ENCODE measurements around the gene DVL3. TPM values are rescaled to one million over a fixed set of nuclear protein-coding genes. Genes with fewer than 3 reads are reported as not detected.
"Not testable (repeated sequence)": the region's sequence is repeated elsewhere in the genome, so short reads cannot be mapped to it uniquely, and the experiment has no call there.

The DVL3 gene
- total RNA-seq, 1 donor from 2014 or later, result 103 TPM

DNA sequence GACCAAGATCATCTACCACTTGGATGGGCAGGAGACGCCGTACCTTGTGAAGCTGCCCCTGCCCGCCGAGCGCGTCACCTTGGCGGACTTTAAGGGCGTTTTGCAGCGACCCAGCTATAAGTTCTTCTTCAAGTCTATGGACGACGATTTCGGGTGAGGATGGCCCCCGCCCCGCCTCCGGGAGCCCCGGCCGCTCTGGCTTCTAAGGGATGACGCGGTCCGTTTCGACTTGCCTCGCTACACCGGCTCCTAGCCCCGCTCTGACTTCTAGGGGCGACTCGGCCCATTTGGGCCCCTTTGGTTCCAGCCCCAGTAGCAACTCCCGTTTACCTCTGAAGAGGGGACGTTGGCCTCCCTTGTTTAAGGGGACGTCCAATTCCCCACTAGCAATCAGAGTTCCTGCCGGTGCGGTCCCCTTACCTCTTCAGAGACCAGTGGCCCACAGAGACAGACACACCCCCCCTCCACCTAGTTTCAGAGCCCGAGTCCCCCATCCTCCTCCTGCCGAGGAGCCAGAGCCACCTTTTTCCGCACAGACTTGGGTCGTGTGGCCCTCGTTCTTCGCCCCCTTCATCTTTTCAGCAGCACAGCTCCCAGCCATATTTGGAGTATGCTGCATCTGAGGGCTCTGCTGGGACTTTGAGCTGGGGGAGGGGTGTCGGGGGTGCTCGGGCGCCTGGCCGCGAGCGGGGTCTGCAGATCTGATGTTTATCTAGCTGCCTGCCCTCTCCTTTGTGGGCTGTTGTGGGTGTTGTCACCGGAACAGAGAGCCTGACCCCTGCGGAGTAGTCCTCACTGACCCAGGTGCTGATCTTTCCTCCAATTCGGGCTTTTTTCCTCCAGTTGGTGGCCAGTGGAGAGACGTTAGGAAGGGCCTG is 706 bp downstream of the DVL3 start:
- TF ChIP-seq, protein P1, sequence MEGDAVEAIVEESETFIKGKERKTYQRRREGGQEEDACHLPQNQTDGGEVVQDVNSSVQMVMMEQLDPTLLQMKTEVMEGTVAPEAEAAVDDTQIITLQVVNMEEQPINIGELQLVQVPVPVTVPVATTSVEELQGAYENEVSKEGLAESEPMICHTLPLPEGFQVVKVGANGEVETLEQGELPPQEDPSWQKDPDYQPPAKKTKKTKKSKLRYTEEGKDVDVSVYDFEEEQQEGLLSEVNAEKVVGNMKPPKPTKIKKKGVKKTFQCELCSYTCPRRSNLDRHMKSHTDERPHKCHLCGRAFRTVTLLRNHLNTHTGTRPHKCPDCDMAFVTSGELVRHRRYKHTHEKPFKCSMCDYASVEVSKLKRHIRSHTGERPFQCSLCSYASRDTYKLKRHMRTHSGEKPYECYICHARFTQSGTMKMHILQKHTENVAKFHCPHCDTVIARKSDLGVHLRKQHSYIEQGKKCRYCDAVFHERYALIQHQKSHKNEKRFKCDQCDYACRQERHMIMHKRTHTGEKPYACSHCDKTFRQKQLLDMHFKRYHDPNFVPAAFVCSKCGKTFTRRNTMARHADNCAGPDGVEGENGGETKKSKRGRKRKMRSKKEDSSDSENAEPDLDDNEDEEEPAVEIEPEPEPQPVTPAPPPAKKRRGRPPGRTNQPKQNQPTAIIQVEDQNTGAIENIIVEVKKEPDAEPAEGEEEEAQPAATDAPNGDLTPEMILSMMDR (IDR thresholded peaks at IDR 0.05; ENCODE audit: unreplicated experiment), result no peak
- peaks cover 38% of the 10 kb centered on the region for H3K4me1 Mint-ChIP-seq (ENCODE audit: unreplicated experiment)
- peak overlapping the region; percentile 97 for H3K4me3 Mint-ChIP-seq (ENCODE audit: unreplicated experiment)
- H3K36me3 Mint-ChIP-seq (ENCODE audit: low read depth, unreplicated experiment), result peaks cover 5% of the 10 kb centered on the region
- H3K9me3 Mint-ChIP-seq (ENCODE audit: unreplicated experiment), result no peaks in the 10 kb centered on the region
- no peak for DNase-seq (ENCODE audit: low spot score)
- peaks cover 9% of the 10 kb centered on the region for H3K27me3 Mint-ChIP-seq (ENCODE audit: unreplicated experiment)
- peak overlapping the region; percentile 88 for H3K27ac Mint-ChIP-seq (ENCODE audit: unreplicated experiment)

DNA sequence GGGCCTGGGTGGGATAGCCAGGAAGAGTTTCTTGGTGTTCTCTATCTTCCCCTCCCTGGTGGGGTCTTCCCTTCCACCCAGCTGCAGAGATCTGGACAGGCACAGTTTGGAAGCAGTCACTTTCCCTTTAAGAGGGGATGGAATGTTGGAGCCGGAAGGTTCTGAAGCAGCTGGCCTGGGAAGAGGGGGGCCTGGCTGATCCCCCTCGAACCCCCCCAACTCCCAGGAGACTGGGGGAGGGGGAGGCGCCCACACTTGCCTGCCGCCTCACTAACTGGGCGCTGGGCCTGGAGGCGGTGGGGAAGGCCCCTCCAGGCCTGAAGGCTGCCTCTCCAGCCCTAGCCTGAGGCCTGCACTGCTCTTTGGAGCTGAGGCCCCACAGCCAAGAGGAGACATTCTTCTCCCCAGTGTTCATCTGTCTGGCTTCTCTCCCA is 1.4 kb downstream of the DVL3 start:
- no peaks in the 10 kb centered on the region for H3K9me3 Mint-ChIP-seq (ENCODE audit: unreplicated experiment)
- H3K36me3 Mint-ChIP-seq (ENCODE audit: low read depth, unreplicated experiment), result peaks cover 5% of the 10 kb centered on the region
- H3K4me1 Mint-ChIP-seq (ENCODE audit: unreplicated experiment), result peaks cover 42% of the 10 kb centered on the region
- peak overlapping the region; percentile 97 for H3K4me3 Mint-ChIP-seq (ENCODE audit: unreplicated experiment)
- TF ChIP-seq, protein P1 (IDR thresholded peaks at IDR 0.05; ENCODE audit: unreplicated experiment), result no peak
- H3K27me3 Mint-ChIP-seq (ENCODE audit: unreplicated experiment), result peaks cover 7% of the 10 kb centered on the region
- H3K27ac Mint-ChIP-seq (ENCODE audit: unreplicated experiment), result peak overlapping the region; percentile 88
- DNase-seq (ENCODE audit: low spot score), result peak; percentile 24

DNA sequence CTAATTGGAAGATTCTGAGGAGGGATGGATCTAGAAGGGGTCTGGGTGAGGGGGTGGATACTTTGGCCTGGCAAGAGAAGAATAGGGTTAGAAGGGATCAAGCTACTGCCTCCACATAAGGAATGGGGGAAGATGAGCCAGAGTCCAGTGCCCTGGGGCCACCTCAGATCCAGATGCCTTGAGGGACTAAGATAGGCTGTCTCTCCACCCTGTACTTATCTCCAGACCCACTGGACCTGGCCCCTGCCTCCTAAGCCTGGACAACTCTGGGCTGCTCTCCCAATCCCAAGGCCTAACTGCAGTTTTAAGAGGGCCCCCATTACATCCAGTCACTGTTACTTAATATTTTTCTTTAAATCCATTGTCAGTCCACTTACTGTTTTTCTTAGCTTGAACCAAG is 2.0 kb downstream of the DVL3 start:
- H3K9me3 Mint-ChIP-seq (ENCODE audit: unreplicated experiment), result no peaks in the 10 kb centered on the region
- DNase-seq (ENCODE audit: low spot score), result no peak
- peaks cover 5% of the 10 kb centered on the region for H3K36me3 Mint-ChIP-seq (ENCODE audit: low read depth, unreplicated experiment)
- TF ChIP-seq, protein P1 (IDR thresholded peaks at IDR 0.05; ENCODE audit: unreplicated experiment), result no peak
- H3K4me3 Mint-ChIP-seq (ENCODE audit: unreplicated experiment), result peak overlapping the region; percentile 97
- H3K27me3 Mint-ChIP-seq (ENCODE audit: unreplicated experiment), result peaks cover 7% of the 10 kb centered on the region
- peak overlapping the region; percentile 68 for H3K27ac Mint-ChIP-seq (ENCODE audit: unreplicated experiment)
- peaks cover 44% of the 10 kb centered on the region for H3K4me1 Mint-ChIP-seq (ENCODE audit: unreplicated experiment)

DNA sequence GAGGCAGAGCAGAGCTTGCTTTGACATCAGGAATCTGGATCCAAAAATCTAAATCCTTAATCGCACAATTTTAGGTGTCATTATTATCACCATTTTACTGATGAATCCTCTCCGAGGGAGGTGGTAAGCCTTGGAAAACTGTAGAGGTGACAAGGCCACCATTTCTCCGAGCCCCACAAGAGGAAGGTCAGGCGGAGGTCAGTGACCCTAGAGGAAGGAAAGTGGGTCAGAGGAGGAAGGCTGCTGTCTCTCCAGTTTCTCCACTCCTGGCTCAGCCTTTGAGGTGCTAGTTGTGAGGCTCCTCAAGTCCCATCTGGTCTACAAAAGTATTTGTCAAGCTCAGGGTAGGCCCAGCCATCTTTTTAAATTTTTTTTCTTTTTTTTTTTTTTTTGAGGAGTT is 3.2 kb downstream of the DVL3 start:
- Mint-ChIP-seq H3K27me3 (ENCODE audit: unreplicated experiment) (peaks cover 8% of the 10 kb centered on the region), H3K27ac (ENCODE audit: unreplicated experiment) (no peak overlapping the region), H3K36me3 (ENCODE audit: low read depth, unreplicated experiment) (peaks cover 9% of the 10 kb centered on the region), H3K4me3 (ENCODE audit: unreplicated experiment) (peak overlapping the region; percentile 56), H3K4me1 (ENCODE audit: unreplicated experiment) (peaks cover 52% of the 10 kb centered on the region), H3K9me3 (ENCODE audit: unreplicated experiment) (no peaks in the 10 kb centered on the region)
- no peak for DNase-seq (ENCODE audit: low spot score)
- TF ChIP-seq, protein P1 (IDR thresholded peaks at IDR 0.05; ENCODE audit: unreplicated experiment), result no peak

DNA sequence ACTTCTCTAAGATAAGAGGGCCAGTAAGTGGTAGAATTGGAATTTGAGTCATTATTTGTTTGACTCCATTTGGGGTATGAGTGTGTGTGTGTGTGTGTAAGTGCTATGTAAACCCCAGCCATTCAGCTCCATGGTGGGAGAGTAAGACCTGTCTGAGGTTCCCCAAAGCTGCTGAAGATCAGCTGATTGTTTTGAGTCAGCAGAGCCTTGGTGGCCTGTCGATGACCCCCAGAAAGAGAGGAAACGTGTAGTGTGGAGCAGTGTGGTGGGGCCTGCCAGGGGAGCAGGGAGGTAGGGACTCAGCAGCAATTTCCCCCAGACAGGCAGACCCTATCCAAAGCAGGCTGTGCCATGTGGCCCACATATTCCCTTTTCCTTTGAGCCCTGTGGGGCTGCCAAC is 5.3 kb downstream of the DVL3 start:
- no peak for DNase-seq (ENCODE audit: low spot score)
- Mint-ChIP-seq H3K36me3 (ENCODE audit: low read depth, unreplicated experiment) (peaks cover 26% of the 10 kb centered on the region), H3K4me3 (ENCODE audit: unreplicated experiment) (peak overlapping the region; percentile 70), H3K27ac (ENCODE audit: unreplicated experiment) (peak overlapping the region; percentile 67), H3K27me3 (ENCODE audit: unreplicated experiment) (peaks cover 12% of the 10 kb centered on the region), H3K9me3 (ENCODE audit: unreplicated experiment) (no peaks in the 10 kb centered on the region), H3K4me1 (ENCODE audit: unreplicated experiment) (peaks cover 63% of the 10 kb centered on the region)
- TF ChIP-seq, protein P1 (IDR thresholded peaks at IDR 0.05; ENCODE audit: unreplicated experiment), result no peak

DNA sequence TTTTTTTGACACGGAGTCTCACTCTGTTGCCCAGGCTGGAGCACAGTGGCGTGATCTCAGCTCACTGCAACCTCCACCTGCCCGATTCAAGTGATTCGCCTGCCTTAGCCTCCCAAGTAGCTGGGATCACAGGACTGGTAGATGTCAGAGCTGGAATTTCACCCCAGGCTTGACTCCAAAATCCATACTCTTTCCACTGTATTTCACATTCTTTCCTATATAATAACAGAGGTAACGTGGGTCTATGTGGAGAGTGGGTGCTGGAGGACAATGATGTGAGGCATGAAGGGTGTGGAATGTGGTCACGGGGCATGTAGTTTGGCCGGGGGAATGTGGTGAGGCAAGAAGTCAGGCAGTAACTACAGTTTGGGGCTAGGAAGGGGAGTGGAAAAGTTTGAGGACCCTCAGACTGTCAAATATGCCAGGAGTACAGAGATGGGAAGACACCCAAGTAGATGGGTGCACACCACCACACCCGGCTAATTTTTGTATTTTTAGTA is 7.4 kb downstream of the DVL3 start:
- Mint-ChIP-seq H3K4me3 (ENCODE audit: unreplicated experiment) (peak overlapping the region; percentile 82), H3K4me1 (ENCODE audit: unreplicated experiment) (peaks cover 48% of the 10 kb centered on the region), H3K36me3 (ENCODE audit: low read depth, unreplicated experiment) (peaks cover 43% of the 10 kb centered on the region)
- H3K9me3 Mint-ChIP-seq (ENCODE audit: unreplicated experiment); H3K27ac Mint-ChIP-seq (ENCODE audit: unreplicated experiment); H3K27me3 Mint-ChIP-seq (ENCODE audit: unreplicated experiment); DNase-seq (ENCODE audit: low spot score): not testable (repeated sequence)
